Measurements from ENCODE around the gene ARPC4. TPM values are rescaled to one million over a fixed set of nuclear protein-coding genes. Genes with fewer than 3 reads are reported as not detected.
A peak's percentile ranks its signal among the peaks of the same experiment; 100 is the strongest.

The ARPC4 gene
- total and polyA plus RNA-seq, 10 of the 15 experiments (the other 5 are each of a cell fraction or from before 2014, with no cell fraction given) = 42.0 to 354 (median 268) TPM

DNA sequence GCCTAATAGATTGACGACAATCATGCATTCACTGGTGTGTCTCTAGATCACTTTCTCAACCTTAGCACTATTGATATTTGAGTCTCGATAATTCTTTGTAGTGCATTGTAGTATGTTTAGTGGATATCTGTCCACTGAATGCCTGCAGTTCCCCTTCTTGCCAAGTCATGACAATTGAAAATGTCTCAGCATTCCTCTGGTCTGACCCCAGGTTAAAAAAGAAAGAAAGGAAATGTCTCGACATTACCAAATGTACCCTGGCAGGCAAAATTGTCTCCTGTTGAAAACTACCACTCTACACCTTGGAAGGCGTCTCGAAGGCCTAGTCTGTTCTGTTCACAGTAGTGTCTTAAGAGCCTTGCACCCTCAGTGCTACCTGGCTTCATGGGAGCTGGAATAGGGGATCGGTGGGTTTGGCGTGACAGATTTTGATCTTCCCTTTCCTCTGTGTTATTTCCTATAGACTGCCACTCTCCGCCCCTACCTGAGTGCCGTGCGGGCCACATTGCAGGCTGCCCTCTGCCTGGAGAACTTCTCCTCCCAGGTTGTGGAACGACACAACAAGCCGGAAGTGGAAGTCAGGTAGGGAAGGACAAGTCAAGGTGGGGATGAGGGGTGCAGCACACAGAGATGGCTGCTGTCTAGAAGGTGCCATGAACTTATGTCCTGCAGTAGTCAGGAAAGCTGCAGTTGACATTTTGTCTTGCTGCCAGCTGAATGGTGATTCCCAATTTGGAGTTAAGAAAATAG is 4.5 kb downstream of the ARPC4 start:
- Histone ChIP-seq H3K36me3 (ENCODE audit: control insufficient read depth in 2 of 2, insufficient read depth in 2 of 2, low read length in 1 of 2) (peaks cover 21 to 35% of the 10 kb centered on the region in 2 experiments), H3K4me1 (ENCODE audit: control insufficient read depth, insufficient read depth, low read length) (peaks cover 7% of the 10 kb centered on the region), H3K4me3 (no peak overlapping the region), H3K4me2 (ENCODE audit: control insufficient read depth, insufficient read depth) (no peak overlapping the region), H3K27me3 (replicated peaks in 1 of 2; ENCODE audit: control insufficient read depth in 2 of 2, insufficient read depth in 2 of 2, low read length in 1 of 2) (no peaks in the 10 kb centered on the region), H3K9me3 (replicated peaks; ENCODE audit: control insufficient read depth, insufficient read depth, low read length) (no peaks in the 10 kb centered on the region), H3K27ac (ENCODE audit: control insufficient read depth, insufficient read depth) (no peak overlapping the region), H4K20me1 (ENCODE audit: control insufficient read depth, insufficient read depth) (peaks cover 6% of the 10 kb centered on the region), H3K9ac (ENCODE audit: control insufficient read depth, insufficient read depth, low read length) (no peak overlapping the region), H2AFZ (ENCODE audit: control insufficient read depth, low read depth, low read length) (no peak overlapping the region), H3K79me2 (ENCODE audit: control insufficient read depth, insufficient read depth, low read length) (peaks cover 49% of the 10 kb centered on the region)
- DNase-seq (ENCODE audit: low read depth, low spot score) (no peak), ATAC-seq (no peak), FAIRE-seq (no peak)
- TF ChIP-seq, protein P1, sequence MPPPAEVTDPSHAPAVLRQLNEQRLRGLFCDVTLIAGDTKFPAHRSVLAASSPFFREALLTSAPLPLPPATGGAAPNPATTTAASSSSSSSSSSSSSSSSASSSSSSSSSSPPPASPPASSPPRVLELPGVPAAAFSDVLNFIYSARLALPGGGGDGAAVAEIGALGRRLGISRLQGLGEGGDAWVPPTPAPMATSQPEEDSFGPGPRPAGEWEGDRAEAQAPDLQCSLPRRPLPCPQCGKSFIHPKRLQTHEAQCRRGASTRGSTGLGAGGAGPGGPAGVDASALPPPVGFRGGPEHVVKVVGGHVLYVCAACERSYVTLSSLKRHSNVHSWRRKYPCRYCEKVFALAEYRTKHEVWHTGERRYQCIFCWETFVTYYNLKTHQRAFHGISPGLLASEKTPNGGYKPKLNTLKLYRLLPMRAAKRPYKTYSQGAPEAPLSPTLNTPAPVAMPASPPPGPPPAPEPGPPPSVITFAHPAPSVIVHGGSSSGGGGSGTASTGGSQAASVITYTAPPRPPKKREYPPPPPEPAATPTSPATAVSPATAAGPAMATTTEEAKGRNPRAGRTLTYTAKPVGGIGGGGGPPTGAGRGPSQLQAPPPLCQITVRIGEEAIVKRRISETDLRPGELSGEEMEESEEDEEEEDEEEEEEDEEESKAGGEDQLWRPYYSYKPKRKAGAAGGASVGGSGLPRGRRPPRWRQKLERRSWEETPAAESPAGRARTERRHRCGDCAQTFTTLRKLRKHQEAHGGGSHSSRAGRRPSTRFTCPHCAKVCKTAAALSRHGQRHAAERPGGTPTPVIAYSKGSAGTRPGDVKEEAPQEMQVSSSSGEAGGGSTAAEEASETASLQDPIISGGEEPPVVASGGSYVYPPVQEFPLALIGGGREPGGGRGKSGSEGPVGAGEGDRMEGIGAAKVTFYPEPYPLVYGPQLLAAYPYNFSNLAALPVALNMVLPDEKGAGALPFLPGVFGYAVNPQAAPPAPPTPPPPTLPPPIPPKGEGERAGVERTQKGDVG (CRISPR knock-in tag; IDR thresholded peaks at IDR 0.05) = no peak
- 0 out of 2 replicates have a peak, but pooled peaks have one; percentile 61 for TF ChIP-seq POLR2AphosphoS5 (IDR thresholded peaks at IDR 0.05; ENCODE audit: low read length)
- no peak for TF ChIP-seq MYC (IDR thresholded peaks at IDR 0.05; ENCODE audit: insufficient read depth, insufficient read length, insufficient replicate concordance, low read length, severe bottlenecking)
- intact Hi-C loops (cut with micrococcal nuclease; ENCODE audit: unreplicated experiment) (no loop called here), in situ Hi-C loops (cut with MboI) (no loop called here)
- ChIA-PET CTCF (no interaction called here), POLR2A (interaction anchor here (0.6 to 2.8 kb wide), 5 partner anchors 11 to 260 kb away, joined by 3 to 19 read pairs (median 3); no protein-coding TSS in a partner anchor), RAD21 (ENCODE audit: unreplicated experiment) (interaction anchor here (0.6 kb wide), 1 partner anchor 11 kb away, joined by 3 read pairs; no protein-coding TSS in a partner anchor), SMC1A (ENCODE audit: uncharacterized antibody, unreplicated experiment) (no interaction called here)
- WGBS (ENCODE audit: insufficient coverage, insufficient replicate concordance, low lambda C conversion rate, missing lambda C conversion rate) = 93% methylated on average over 12 of the region's 12 CpGs
- BruUV-seq (replicated peaks) = no TSS peak
